HCT116 (cell line): ENCODE results near the gene PCDH9. TPM values are rescaled to one million over a fixed set of nuclear protein-coding genes. Genes with fewer than 3 reads are reported as not detected.

Experiments used
- ATAC-seq: fragments of 200-7000 bp; cut with Tn5 transposase; 2 replicates; pipeline ENCODE4 v1.9.1; 2020; ENCODE audit warnings: mild to moderate bottlenecking, moderate library complexity
- BruUV-seq: library from RNA; stranded (reverse); fragments of 400-500 nt; replicated peaks from 2 replicates; lab custom pipeline; 2021; lab: Mats Ljungman, UMichigan
- CTCF ChIA-PET: fragments of 300-600 bp; sonication (Branson Sonifier 250); formaldehyde crosslinking; loops from one replicate; lab custom pipeline; 2021; ENCODE audit warnings: antibody characterized with exemption; lab: Charles Lee
- POLR2A ChIA-PET: fragments of 300-600, 350-600 bp; sonication (Branson Sonifier 250); formaldehyde crosslinking; loops from one replicate; lab custom pipeline; 2021; ENCODE audit warnings: antibody characterized with exemption; lab: Charles Lee
- RAD21 ChIA-PET, 2 experiments: fragments of 300-600 bp; sonication (Branson Sonifier 250); formaldehyde crosslinking; loops; one replicate each; lab custom pipeline; 2023; ENCODE audit warnings: low total read pairs in 2 of 2; ENCODE audit not compliant: uncharacterized antibody in 2 of 2, unreplicated experiment in 2 of 2, low non-redundant PET in 1 of 2; lab: Charles Lee
- DNase-seq: peaks from one replicate; pipeline ENCODE4 v3.0.0-alpha.2; 2010; ENCODE audit warnings: low read depth, low spot score
- H2AFZ ChIP-seq: fragments of 200-600 bp; shearing (Covaris generic), sonication (generic); 2 replicates; pipeline ENCODE4 v1.6.1; 2017; ENCODE audit warnings: low read depth, mixed run types, mixed read lengths, antibody characterized with exemption, low read length; ENCODE audit not compliant: poor library complexity, severe bottlenecking
- H3K27ac ChIP-seq: 2 replicates; pipeline ENCODE4 v1.5.1; 2012; ENCODE audit warnings: low read depth, low read length
- H3K27me3 ChIP-seq: fragments of 200-600 bp; sonication (generic); 2 replicates; pipeline ENCODE4 v1.6.1; 2016; ENCODE audit warnings: mixed run types, low read length, mixed read lengths; ENCODE audit not compliant: insufficient read depth
- H3K36me3 ChIP-seq, 2 experiments: fragments of 200-500 bp in 1 of 2; fragments of 200-600 bp in 1 of 2; sonication (Bioruptor generic) in 1 of 2; sonication (generic) in 1 of 2; 2 replicates each; pipeline versions ENCODE4 v1.5.1 to v1.6.1; 2014 to 2016; ENCODE audit warnings: low read length in 2 of 2, inconsistent platforms in 1 of 2, mixed read lengths in 1 of 2, mixed run types in 1 of 2; ENCODE audit not compliant: insufficient read depth in 2 of 2, control insufficient read depth in 1 of 2
- H3K4me1 ChIP-seq, 2 experiments: fragments of 200-600 bp in 1 of 2; sonication (generic) in 1 of 2; 2 replicates each; pipeline versions ENCODE4 v1.5.1 to v1.6.1; 2012 to 2017; ENCODE audit warnings: low read length in 2 of 2, inconsistent platforms in 1 of 2, mild to moderate bottlenecking in 1 of 2, mixed read lengths in 1 of 2, mixed run types in 1 of 2, moderate library complexity in 1 of 2; ENCODE audit not compliant: insufficient read depth in 2 of 2, control insufficient read depth in 1 of 2
- H3K4me2 ChIP-seq: fragments of 200-600 bp; sonication (generic); 2 replicates; pipeline ENCODE4 v1.6.1; 2017; ENCODE audit warnings: mixed run types, low read length, mixed read lengths
- H3K4me3 ChIP-seq, 2 experiments: fragments of 200-600 bp in 1 of 2; sonication (generic) in 1 of 2; replicated peaks in 1 of 2; 2 replicates each; pipeline ENCODE4 v1.5.1; 2011 to 2016; ENCODE audit warnings: low read length in 2 of 2, control low read depth in 1 of 2, low read depth in 1 of 2, mild to moderate bottlenecking in 1 of 2, mixed read lengths in 1 of 2, mixed run types in 1 of 2
- H3K79me2 ChIP-seq: fragments of 200-600 bp; sonication (generic); 2 replicates; pipeline ENCODE4 v1.6.1; 2017; ENCODE audit warnings: mild to moderate bottlenecking, mixed run types, low read length, moderate library complexity, mixed read lengths; ENCODE audit not compliant: insufficient read depth
- H3K9ac ChIP-seq: fragments of 200-600 bp; sonication (generic); 2 replicates; pipeline ENCODE4 v1.6.1; 2016; ENCODE audit warnings: low read length, mixed read lengths
- H3K9me2 ChIP-seq: fragments of 200-600 bp; sonication (generic), shearing (Covaris generic); 2 replicates; pipeline ENCODE4 v1.6.1; 2017; ENCODE audit warnings: mixed run types, mild to moderate bottlenecking, moderate library complexity; ENCODE audit not compliant: insufficient read depth
- H3K9me3 ChIP-seq, 2 experiments: fragments of 200-500 bp in 1 of 2; fragments of 200-600 bp in 1 of 2; sonication (Bioruptor generic) in 1 of 2; sonication (generic) in 1 of 2; 2 replicates each; pipeline ENCODE4 v1.6.1; 2014 to 2017; ENCODE audit warnings: low read length in 2 of 2, mixed read lengths in 2 of 2, inconsistent platforms in 1 of 2, low read depth in 1 of 2, mild to moderate bottlenecking in 1 of 2, mixed run types in 1 of 2, moderate library complexity in 1 of 2; ENCODE audit not compliant: control insufficient read depth in 1 of 2, insufficient read depth in 1 of 2
- H4K20me1 ChIP-seq: fragments of 200-600 bp; sonication (generic), shearing (Covaris generic); 2 replicates; pipeline ENCODE4 v1.6.1; 2017; ENCODE audit warnings: mixed run types, mild to moderate bottlenecking, moderate library complexity; ENCODE audit not compliant: insufficient read depth
- EGR1 ChIP-seq: IDR thresholded peaks from 2 replicates; pipeline ENCODE4 v1.6.1; 2012; ENCODE audit warnings: low read depth
- FOSL1 ChIP-seq: IDR thresholded peaks from 2 replicates; pipeline ENCODE4 v1.6.1; 2012; ENCODE audit warnings: low read depth
- POLR2A ChIP-seq: IDR thresholded peaks from 2 replicates; pipeline ENCODE4 v1.7.0; 2011; ENCODE audit warnings: borderline replicate concordance; ENCODE audit not compliant: insufficient read depth, insufficient read length; ENCODE audit errors: extremely low read depth
- POLR2AphosphoS5 ChIP-seq: IDR thresholded peaks from 2 replicates; pipeline ENCODE4 v1.6.1; 2011; ENCODE audit warnings: mild to moderate bottlenecking, low read depth, low read length, moderate library complexity
- RAD21 ChIP-seq: IDR thresholded peaks from 2 replicates; pipeline ENCODE4 v1.6.1; 2012; ENCODE audit warnings: low read depth, mild to moderate bottlenecking
- SIN3A ChIP-seq: IDR thresholded peaks from 2 replicates; pipeline ENCODE4 v1.6.1; 2012; ENCODE audit warnings: low read depth
- SRF ChIP-seq: IDR thresholded peaks from 2 replicates; pipeline ENCODE4 v1.6.1; 2012; ENCODE audit warnings: low read depth
- TCF7L2 ChIP-seq: IDR thresholded peaks from 2 replicates; pipeline ENCODE4 v1.7.0; 2011; ENCODE audit warnings: borderline replicate concordance, inconsistent platforms; ENCODE audit not compliant: insufficient read depth, insufficient read length; ENCODE audit errors: extremely low read depth
- YY1 ChIP-seq: IDR thresholded peaks from 2 replicates; pipeline ENCODE4 v1.6.1; 2011; ENCODE audit warnings: low read length, low read depth, moderate library complexity, mild to moderate bottlenecking; ENCODE audit not compliant: insufficient replicate concordance; ENCODE audit errors: extremely low read depth
- intact Hi-C: fragments of 100-400 bp; cut with micrococcal nuclease; formaldehyde crosslinking; loops from 2 replicates; pipeline ENCODE4 v1.10.0; 2022
- total RNA-seq: library from RNA; stranded (reverse); gene quantifications from one replicate; pipeline ENCODE4 v1.2.1, GENCODE V29; 2021; ENCODE audit not compliant: unreplicated experiment
- TF ChIP-seq, protein P1 (sequence below), 3 experiments: fragments of 200-600 bp in 1 of 3; sonication (generic) in 1 of 3; IDR thresholded peaks in 2 of 3; conservative IDR thresholded peaks in 1 of 3; 2 replicates each; pipeline ENCODE4 v1.5.1; 2012 to 2017; ENCODE audit warnings: low read depth in 2 of 3, low read length in 2 of 3, antibody characterized with exemption in 1 of 3, borderline replicate concordance in 1 of 3, control low read depth in 1 of 3, mild to moderate bottlenecking in 1 of 3, mixed read lengths in 1 of 3, mixed run types in 1 of 3, moderate library complexity in 1 of 3; ENCODE audit not compliant: insufficient read depth in 1 of 3
- TF ChIP-seq, protein P2 (sequence below): IDR thresholded peaks from 2 replicates; pipeline ENCODE4 v1.6.1; 2012
- TF ChIP-seq, protein P3 (sequence below): IDR thresholded peaks from 2 replicates; pipeline ENCODE4 v1.6.1; 2012; ENCODE audit warnings: low read depth

PCDH9 gene
- total RNA-seq, 1 experiment from 2014 or later = 0.02 TPM

DNA sequence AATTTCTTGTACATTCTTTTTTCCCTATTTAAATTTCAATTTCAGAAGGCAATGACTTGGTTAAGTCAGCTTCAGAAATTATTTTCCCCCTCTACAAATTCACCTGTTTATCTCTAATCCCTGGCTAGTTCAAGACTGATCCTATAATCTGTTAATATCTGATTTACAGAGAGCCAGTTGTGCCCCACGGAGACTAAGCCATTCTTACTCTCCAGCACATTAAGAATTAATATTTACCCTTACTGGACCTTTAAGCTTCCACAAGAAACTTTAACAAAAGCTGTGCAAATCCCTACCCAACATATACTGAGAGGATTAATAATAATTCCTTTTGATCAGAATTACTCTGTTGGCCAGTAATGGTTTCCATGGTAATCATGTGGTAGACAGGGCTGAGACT lies 786.2 kb downstream of the PCDH9 start:
- intact Hi-C loops = no loop called here

More for the DNA sequence above, 786.2 kb downstream of the PCDH9 start:
- H2AFZ ChIP-seq = no peak overlapping the region
- ATAC-seq (no peak), DNase-seq (no peak)
- no peaks in the 10 kb centered on the region for H3K4me1 ChIP-seq
- H3K27ac ChIP-seq = no peak overlapping the region
- H3K9ac ChIP-seq = no peak overlapping the region
- H3K9me3 ChIP-seq = no peaks in the 10 kb centered on the region
- CTCF ChIA-PET = no interaction called here
- no peaks in the 10 kb centered on the region for H3K9me2 ChIP-seq
- H3K79me2 ChIP-seq = no peaks in the 10 kb centered on the region
- POLR2A ChIA-PET = no interaction called here
- no peaks in the 10 kb centered on the region for H4K20me1 ChIP-seq
- H3K4me3 ChIP-seq = no peak overlapping the region
- H3K27me3 ChIP-seq = no peaks in the 10 kb centered on the region
- TF ChIP-seq YY1 (no peak), SIN3A (no peak), EGR1 (no peak), SRF (no peak), POLR2AphosphoS5 (no peak), FOSL1 (no peak), TCF7L2 (no peak), RAD21 (no peak), POLR2A (no peak)
- TF ChIP-seq, protein P1, sequence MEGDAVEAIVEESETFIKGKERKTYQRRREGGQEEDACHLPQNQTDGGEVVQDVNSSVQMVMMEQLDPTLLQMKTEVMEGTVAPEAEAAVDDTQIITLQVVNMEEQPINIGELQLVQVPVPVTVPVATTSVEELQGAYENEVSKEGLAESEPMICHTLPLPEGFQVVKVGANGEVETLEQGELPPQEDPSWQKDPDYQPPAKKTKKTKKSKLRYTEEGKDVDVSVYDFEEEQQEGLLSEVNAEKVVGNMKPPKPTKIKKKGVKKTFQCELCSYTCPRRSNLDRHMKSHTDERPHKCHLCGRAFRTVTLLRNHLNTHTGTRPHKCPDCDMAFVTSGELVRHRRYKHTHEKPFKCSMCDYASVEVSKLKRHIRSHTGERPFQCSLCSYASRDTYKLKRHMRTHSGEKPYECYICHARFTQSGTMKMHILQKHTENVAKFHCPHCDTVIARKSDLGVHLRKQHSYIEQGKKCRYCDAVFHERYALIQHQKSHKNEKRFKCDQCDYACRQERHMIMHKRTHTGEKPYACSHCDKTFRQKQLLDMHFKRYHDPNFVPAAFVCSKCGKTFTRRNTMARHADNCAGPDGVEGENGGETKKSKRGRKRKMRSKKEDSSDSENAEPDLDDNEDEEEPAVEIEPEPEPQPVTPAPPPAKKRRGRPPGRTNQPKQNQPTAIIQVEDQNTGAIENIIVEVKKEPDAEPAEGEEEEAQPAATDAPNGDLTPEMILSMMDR (IDR thresholded peaks at IDR 0.05 in 2 of 3, conservative IDR thresholded peaks at IDR 0.05 in 1 of 3; ENCODE audit: borderline replicate concordance in 1 of 3, insufficient read depth in 1 of 3, low read depth in 2 of 3, low read length in 2 of 3) = no peak
- TF ChIP-seq, protein P2, sequence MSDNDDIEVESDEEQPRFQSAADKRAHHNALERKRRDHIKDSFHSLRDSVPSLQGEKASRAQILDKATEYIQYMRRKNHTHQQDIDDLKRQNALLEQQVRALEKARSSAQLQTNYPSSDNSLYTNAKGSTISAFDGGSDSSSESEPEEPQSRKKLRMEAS = no peak
- TF ChIP-seq, protein P3, sequence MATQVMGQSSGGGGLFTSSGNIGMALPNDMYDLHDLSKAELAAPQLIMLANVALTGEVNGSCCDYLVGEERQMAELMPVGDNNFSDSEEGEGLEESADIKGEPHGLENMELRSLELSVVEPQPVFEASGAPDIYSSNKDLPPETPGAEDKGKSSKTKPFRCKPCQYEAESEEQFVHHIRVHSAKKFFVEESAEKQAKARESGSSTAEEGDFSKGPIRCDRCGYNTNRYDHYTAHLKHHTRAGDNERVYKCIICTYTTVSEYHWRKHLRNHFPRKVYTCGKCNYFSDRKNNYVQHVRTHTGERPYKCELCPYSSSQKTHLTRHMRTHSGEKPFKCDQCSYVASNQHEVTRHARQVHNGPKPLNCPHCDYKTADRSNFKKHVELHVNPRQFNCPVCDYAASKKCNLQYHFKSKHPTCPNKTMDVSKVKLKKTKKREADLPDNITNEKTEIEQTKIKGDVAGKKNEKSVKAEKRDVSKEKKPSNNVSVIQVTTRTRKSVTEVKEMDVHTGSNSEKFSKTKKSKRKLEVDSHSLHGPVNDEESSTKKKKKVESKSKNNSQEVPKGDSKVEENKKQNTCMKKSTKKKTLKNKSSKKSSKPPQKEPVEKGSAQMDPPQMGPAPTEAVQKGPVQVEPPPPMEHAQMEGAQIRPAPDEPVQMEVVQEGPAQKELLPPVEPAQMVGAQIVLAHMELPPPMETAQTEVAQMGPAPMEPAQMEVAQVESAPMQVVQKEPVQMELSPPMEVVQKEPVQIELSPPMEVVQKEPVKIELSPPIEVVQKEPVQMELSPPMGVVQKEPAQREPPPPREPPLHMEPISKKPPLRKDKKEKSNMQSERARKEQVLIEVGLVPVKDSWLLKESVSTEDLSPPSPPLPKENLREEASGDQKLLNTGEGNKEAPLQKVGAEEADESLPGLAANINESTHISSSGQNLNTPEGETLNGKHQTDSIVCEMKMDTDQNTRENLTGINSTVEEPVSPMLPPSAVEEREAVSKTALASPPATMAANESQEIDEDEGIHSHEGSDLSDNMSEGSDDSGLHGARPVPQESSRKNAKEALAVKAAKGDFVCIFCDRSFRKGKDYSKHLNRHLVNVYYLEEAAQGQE = no peak
- H3K4me2 ChIP-seq = no peak overlapping the region
- no TSS peak for BruUV-seq
- RAD21 ChIA-PET = no interaction called here
- no peaks in the 10 kb centered on the region for H3K36me3 ChIP-seq
